IPS-NIHi7 (cell line): Measurements from ENCODE around the gene SBK2.

ENCODE experiments used
- DNase-seq: peaks from one replicate; pipeline ENCODE4 v3.0.0; 2012; ENCODE audit warnings: mixed read lengths; ENCODE audit errors: extremely low spot score

SBK2 gene

GRCh38 chr19:55486043-55486970 lies 50.6 kb downstream of the SBK2 start:
- no peak for DNase-seq

- DNase-seq, result no peak
These were observed 51.4 kb downstream of the SBK2 start for GRCh38 chr19:55485439-55486011.

- DNase-seq, result peak; percentile 92
These were observed 52.1 kb downstream of the SBK2 start, which contains the start of gene NAT14 for GRCh38 chr19:55484593-55485438. TSS of gene NAT14 (plus strand) at chr19:55485188. CDS start at chr19:55485709, 521 bp downstream.

GRCh38 chr19:55483706-55484592 lies 53.0 kb downstream of the SBK2 start:
- no peak for DNase-seq

GRCh38 chr19:55482967-55483705 lies 53.8 kb downstream of the SBK2 start:
- DNase-seq, result no peak

GRCh38 chr19:55482156-55482961 lies 54.6 kb downstream of the SBK2 start:
- DNase-seq, result no peak

GRCh38 chr19:55481794-55482155 lies 55.2 kb downstream of the SBK2 start:
- no peak for DNase-seq

- no peak for DNase-seq
These were observed 55.7 kb downstream of the SBK2 start for GRCh38 chr19:55481148-55481793.

GRCh38 chr19:55479451-55480230 lies 57.3 kb downstream of the SBK2 start:
- DNase-seq, result no peak

- no peak for DNase-seq
These were observed 57.9 kb downstream of the SBK2 start for GRCh38 chr19:55479045-55479444.
